ENCODE data around the gene HPRT1. TPM values are rescaled to one million over a fixed set of nuclear protein-coding genes. Genes with fewer than 3 reads are reported as not detected.
"Not testable (repeated sequence)": the region's sequence is repeated elsewhere in the genome, so short reads cannot be mapped to it uniquely, and the experiment has no call there.

The HPRT1 gene
- total RNA-seq, 6 experiments from 2014 or later: 42.0 to 51.8 (median 49.6) TPM

- no peaks in the 10 kb centered on the region for H3K27me3 Mint-ChIP-seq (ENCODE audit: insufficient read depth)
- TF ChIP-seq CTCF (IDR thresholded peaks at IDR 0.05): no peak
- no peaks in the 10 kb centered on the region for H3K36me3 Mint-ChIP-seq (ENCODE audit: low read depth)
- peak overlapping the region; percentile 90; the same call in 1 of the 2 replicates for H3K4me3 Mint-ChIP-seq
- H3K4me1 Mint-ChIP-seq (ENCODE audit: low read depth): peaks cover 14% of the 10 kb centered on the region
- DNase-seq: no peak
- no peaks in the 10 kb centered on the region for H3K9me3 Mint-ChIP-seq
- peak overlapping the region; percentile 83; the same call in 1 of the 2 replicates for H3K27ac Mint-ChIP-seq
Measured at GRCh38 chrX:134461437-134461836, 1.5 kb downstream of the HPRT1 start.

GRCh38 chrX:134462927-134463326 is 3.0 kb downstream of the HPRT1 start:
- Mint-ChIP-seq H3K4me1 (ENCODE audit: low read depth) (peaks cover 14% of the 10 kb centered on the region), H3K36me3 (ENCODE audit: low read depth) (no peaks in the 10 kb centered on the region), H3K4me3 (no peak overlapping the region), H3K9me3 (no peaks in the 10 kb centered on the region), H3K27me3 (ENCODE audit: insufficient read depth) (no peaks in the 10 kb centered on the region), H3K27ac (no peak overlapping the region)
- DNase-seq: no peak
- no peak for TF ChIP-seq CTCF (IDR thresholded peaks at IDR 0.05)

GRCh38 chrX:134464453-134464852 is 4.5 kb downstream of the HPRT1 start:
- H3K27ac Mint-ChIP-seq; H3K4me3 Mint-ChIP-seq; H3K9me3 Mint-ChIP-seq; H3K27me3 Mint-ChIP-seq (ENCODE audit: insufficient read depth); DNase-seq; H3K36me3 Mint-ChIP-seq (ENCODE audit: low read depth): not testable (repeated sequence)
- peaks cover 20% of the 10 kb centered on the region for H3K4me1 Mint-ChIP-seq (ENCODE audit: low read depth)

GRCh38 chrX:134469486-134469885 is 9.5 kb downstream of the HPRT1 start:
- no peaks in the 10 kb centered on the region for H3K27me3 Mint-ChIP-seq (ENCODE audit: insufficient read depth)
- no peaks in the 10 kb centered on the region for H3K9me3 Mint-ChIP-seq
- peak overlapping the region; percentile 54 for H3K27ac Mint-ChIP-seq
- no peaks in the 10 kb centered on the region for H3K36me3 Mint-ChIP-seq (ENCODE audit: low read depth)
- DNase-seq: peak; percentile 36
- H3K4me1 Mint-ChIP-seq (ENCODE audit: low read depth): peaks cover 13% of the 10 kb centered on the region
- H3K4me3 Mint-ChIP-seq: no peak overlapping the region
- no peak for TF ChIP-seq CTCF (IDR thresholded peaks at IDR 0.05)

DNA sequence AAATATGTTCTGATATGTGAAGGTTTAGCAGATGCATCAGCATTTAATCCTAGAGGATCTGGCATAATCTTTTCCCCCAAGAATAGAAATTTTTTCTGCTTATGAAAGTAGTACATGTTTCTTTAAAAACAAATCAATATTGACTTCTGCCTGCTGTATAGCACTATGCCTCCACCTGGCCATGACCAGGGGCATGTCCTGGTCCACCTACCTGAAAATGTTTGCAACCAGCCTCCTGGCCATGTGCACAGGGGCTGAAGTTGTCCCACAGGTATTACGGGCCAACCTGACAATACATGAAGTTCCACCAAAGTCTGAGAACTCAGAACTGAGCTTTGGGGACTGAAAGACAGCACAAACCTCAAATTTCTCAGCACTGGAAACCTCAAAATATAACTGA is 10.0 kb downstream of the HPRT1 start:
- peak overlapping the region; percentile 48; the same call in 1 of the 2 replicates for H3K27ac Mint-ChIP-seq
- peaks cover 13% of the 10 kb centered on the region for H3K4me1 Mint-ChIP-seq (ENCODE audit: low read depth)
- no peaks in the 10 kb centered on the region; the same call in 1 of the 2 replicates for H3K36me3 Mint-ChIP-seq (ENCODE audit: low read depth)
- TF ChIP-seq CTCF (IDR thresholded peaks at IDR 0.05): no peak
- H3K9me3 Mint-ChIP-seq: no peaks in the 10 kb centered on the region
- no peaks in the 10 kb centered on the region for H3K27me3 Mint-ChIP-seq (ENCODE audit: insufficient read depth)
- H3K4me3 Mint-ChIP-seq: no peak overlapping the region
- no peak for DNase-seq

DNA sequence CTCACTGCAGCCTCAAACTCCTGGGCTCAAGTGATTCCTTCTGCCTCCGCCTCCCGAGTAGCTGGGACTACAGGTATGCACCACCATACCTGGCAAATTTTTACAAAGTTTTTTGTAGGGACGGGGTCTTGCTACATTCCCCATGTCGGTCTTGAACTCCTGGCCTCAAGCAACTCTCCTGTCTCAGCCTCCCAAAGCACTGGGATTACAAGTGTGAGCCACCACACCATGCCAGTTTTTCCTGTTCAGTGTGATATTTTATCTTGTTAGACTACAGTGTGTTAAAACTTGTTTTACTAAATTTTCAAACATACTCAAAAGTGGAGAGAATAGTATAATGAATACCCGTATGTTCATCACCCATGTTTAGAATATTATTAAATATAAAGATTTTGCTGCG is 12.1 kb downstream of the HPRT1 start:
- H3K27me3 Mint-ChIP-seq (ENCODE audit: insufficient read depth): no peaks in the 10 kb centered on the region
- no peak for DNase-seq
- peaks cover 8% of the 10 kb centered on the region for H3K36me3 Mint-ChIP-seq (ENCODE audit: low read depth)
- H3K27ac Mint-ChIP-seq: no peak overlapping the region
- peaks cover 18% of the 10 kb centered on the region for H3K4me1 Mint-ChIP-seq (ENCODE audit: low read depth)
- H3K9me3 Mint-ChIP-seq: no peaks in the 10 kb centered on the region
- no peak for TF ChIP-seq CTCF (IDR thresholded peaks at IDR 0.05)
- no peak overlapping the region for H3K4me3 Mint-ChIP-seq
